ENCODE measurements around the gene CDC25B.
A peak's percentile ranks its signal among the peaks of the same experiment; 100 is the strongest.

Gene CDC25B

GRCh38 chr20:3803854-3804253, 7.7 kb downstream of the CDC25B start:
- no peak for DNase-seq (ENCODE audit: low read depth in 3 of 3)

DNA sequence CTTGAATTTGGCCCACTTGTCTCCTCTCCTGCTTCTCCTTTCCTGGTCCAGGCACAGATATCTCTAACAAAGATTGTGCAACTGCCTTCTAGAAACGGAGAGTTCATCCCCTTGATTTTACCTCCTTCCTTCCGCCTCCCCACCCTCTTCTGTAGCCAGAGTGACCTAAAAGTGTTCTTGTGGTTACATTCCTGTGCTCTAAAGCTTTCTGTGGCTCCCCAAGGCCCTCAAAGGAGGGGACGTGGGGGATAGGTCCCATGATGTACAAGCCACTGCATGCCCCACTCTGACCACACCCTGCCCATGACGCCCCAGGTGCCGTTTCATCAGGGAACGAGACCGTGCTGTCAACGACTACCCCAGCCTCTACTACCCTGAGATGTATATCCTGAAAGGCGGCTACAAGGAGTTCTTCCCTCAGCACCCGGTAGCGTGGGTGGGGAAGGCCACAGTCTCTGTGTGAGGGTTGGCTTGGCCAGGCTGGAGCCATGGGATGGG, 8.2 kb downstream of the CDC25B start:
- no peak for DNase-seq (ENCODE audit: low read depth in 3 of 3)

GRCh38 chr20:3804781-3805180, 8.7 kb downstream of the CDC25B start:
- no peak for DNase-seq (ENCODE audit: low read depth in 3 of 3)

- DNase-seq (ENCODE audit: low read depth in 3 of 3) = no peak
Measured at GRCh38 chr20:3808544-3808943, 12.4 kb downstream of the CDC25B start.

GRCh38 chr20:3811467-3812258, 15.6 kb downstream of the CDC25B start:
- peak; percentile 87 to 91 (median 90) for DNase-seq (ENCODE audit: low read depth in 3 of 3)

- DNase-seq (ENCODE audit: low read depth in 3 of 3) = no peak
Measured at GRCh38 chr20:3812259-3812681, 16.2 kb downstream of the CDC25B start.

GRCh38 chr20:3812975-3813847, 17.1 kb downstream of the CDC25B start:
- no peak for DNase-seq (ENCODE audit: low read depth in 3 of 3)

DNA sequence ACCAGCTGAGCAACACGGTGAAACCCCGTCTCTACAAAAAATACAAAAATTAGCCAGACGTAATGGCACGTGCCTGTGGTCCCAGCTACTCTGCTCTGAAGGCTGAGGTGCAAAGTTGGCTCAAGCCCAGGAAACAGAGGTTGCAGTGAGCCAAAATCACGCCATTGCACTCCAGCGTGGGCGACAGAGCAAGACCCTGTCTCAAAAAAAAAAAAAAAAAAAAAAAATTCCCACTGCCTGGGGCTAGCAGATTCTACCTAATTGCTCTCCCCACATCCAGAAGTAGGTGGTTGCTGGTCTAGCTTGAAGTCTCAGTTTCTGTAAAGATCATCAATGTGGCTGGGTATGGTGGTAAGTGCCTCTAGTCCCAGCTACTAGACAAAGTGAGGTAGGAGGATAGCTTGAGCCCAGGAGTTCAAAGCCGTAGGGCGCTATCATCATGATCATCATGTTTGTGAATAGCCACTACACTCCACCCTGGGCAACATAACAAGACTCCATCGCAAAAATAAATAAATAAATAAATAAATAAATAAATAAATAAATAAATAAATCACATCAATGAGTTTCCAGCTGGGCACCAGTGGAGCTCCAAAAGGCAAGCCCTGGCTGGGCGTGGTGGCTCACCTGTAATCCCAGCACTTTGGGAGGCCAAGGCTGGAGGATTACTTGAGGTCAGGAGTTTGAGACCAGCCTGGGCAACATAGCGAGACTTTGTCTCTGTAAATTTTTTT, 17.9 kb downstream of the CDC25B start:
- DNase-seq (ENCODE audit: low read depth in 3 of 3) = no peak

DNA sequence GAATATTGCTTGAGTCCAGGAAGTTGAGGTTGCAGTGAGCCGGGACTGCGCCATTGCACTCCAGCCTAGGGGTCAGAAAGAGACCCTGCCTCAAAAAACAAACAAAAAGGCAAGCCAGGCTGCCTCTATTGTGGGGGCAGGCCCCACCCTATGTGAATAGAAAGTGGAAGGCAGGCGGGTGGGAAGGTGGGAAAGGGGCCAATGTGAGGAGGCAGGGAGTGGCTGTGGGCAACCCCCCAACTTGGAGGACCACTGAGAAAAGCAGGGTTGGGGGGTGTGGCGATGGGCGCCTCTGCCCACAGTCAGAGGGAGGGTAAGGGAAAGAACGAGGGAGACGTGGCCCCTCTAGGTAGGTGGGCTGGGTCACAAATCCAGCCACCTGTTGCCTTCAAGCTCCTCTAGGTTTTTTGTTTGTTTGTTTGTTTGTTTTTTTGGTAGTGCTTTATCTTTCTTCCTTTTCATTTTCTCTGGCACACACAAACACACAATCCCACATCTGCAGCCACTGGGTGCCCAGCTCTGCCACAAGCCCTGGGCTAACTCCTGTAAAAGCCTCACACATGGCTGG, 18.9 kb downstream of the CDC25B start:
- DNase-seq (ENCODE audit: low read depth in 3 of 3) = no peak

GRCh38 chr20:3815703-3816315, 19.7 kb downstream of the CDC25B start:
- no peak for DNase-seq (ENCODE audit: low read depth in 3 of 3)

DNA sequence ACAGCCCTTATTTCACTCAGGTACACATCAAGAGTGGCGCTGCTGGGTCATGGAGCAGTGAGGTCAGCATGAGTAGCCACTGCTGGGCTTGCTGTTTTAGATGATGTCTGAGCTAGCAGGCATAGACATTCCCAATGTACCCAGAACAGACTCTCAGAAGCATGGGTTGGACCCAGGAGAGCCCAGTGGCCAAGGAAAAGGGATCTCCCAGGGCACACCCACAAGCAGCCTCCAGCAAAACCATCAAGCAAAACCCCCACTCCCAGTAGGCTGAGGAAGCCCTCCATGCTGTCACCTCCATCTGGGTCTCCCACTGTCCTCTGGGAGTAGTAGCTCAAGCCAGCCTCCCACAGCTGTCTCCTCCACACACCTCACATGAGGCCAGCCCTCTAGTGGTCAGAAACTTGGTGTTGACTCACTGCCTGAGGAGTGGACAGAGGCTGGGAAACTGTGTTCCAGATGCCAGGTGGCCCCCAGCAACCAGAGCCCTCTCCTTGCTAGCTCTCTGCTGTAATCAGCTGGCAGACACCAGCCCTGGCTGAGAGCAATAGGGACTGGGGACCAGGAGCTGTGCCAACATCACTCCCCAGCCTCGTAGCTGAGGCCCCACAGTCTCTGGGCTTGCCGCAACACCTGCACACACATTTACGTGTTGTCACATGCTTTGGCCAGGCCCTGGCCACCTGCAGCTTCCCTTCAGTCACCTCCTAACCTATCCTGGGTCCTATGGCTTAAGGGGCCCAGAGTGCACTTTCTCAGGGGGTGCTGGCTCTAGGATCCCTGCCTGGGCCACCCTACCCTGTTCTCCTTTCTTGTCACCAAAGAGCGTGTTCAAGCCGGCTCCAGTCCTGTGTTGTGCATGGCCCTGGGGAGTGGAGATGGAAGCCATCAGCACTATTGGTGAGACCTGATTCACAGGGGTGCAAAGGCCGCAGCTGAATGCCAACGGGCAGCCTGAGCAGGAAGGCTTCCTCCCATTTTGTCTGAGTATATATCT, 22.3 kb downstream of the CDC25B start:
- no peak for DNase-seq (ENCODE audit: low read depth in 3 of 3)

GRCh38 chr20:3819411-3820047, 23.4 kb downstream of the CDC25B start:
- DNase-seq (ENCODE audit: low read depth in 3 of 3) = no peak

DNA sequence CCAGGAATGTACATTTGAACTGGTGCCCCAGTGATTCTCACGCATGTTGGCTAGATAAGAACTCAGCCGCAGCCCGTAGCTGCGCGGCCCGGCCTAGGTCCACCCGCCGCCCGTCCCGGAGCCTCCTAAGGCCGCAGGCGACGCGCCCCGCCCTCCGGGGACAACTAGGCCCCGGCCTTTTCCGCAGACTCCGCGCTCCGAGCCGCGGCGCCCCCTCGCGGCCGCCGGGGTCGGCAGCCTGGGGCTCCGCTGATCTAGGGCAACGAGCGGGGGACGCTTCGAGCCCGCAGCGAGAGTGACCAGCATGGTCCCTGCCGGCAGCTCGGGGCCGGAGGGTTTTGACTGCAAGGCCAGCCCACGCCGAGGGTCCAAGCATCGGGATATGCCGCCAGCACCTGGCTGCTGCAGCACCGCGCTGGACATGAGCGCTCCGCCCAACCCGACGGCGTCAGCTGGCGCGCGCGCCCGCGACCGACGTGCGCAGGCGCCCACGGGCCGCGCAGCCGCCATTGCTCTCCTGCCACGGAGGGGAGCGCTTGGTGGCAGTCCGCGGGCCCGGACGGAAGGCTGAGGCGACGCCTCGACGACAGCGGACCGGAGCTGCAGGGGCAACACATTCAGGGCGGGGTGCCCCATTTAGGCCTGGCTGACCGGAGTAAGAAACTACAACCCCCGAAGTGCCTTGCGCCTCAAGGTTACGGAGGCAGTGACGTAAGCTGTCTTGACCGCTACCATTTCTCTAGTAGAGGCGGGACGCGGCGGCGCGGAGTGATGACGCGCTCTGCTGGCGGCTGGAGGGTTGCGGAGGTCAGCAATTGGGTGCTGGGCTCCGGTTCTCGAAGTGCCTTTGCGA, 24.2 kb downstream of the CDC25B start, which contains the start of gene AP5S1:
Gene AP5S1 (plus strand): TSS at position 500 of the 853 bp plus-strand sequence. CDS start 1,571 bp downstream, outside the sequence.
- DNase-seq (ENCODE audit: low read depth in 3 of 3) = peak; percentile 77 to 80 (median 80)

GRCh38 chr20:3820901-3821727, 25.0 kb downstream of the CDC25B start:
- no peak for DNase-seq (ENCODE audit: low read depth in 3 of 3)

DNA sequence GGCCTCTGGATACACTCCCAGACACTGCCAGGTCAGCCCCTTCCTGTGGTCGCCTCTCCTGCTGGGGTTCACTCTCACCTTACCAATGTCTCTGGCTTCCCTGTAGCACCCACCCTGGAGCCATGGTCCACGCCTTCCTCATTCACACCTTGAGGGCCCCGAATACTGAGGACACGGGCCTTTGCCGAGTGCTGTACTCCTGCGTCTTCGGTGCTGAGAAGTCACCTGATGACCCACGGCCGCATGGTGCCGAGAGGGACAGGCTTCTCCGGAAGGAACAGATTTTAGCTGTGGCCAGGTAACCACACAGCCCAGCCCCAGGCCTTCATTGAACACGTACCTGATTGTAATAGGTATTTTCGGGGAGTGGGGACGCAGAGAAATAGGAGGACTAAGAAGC, 25.9 kb downstream of the CDC25B start:
- no peak for DNase-seq (ENCODE audit: low read depth in 3 of 3)

- DNase-seq (ENCODE audit: low read depth in 3 of 3) = no peak
Measured at GRCh38 chr20:3823881-3824280, 27.8 kb downstream of the CDC25B start.

GRCh38 chr20:3825526-3825925, 29.4 kb downstream of the CDC25B start:
- DNase-seq (ENCODE audit: low read depth in 3 of 3) = no peak

Data from stimulated activated CD4-positive, alpha-beta T cell treated with anti-CD3 and anti-CD28 coated beads, TNF-alpha, amount 100 ng/mL, for 4 hours (primary cell).